ENCODE measurements around the gene POLR1A.

POLR1A gene

GRCh38 chr2:86033751-86034692 lies 71.7 kb downstream of the POLR1A start:
- Histone ChIP-seq H3K79me2 (ENCODE audit: insufficient read depth, low read length) (no peaks in the 10 kb centered on the region), H3K4me1 (ENCODE audit: insufficient read depth, low read length, poor library complexity, severe bottlenecking) (peaks cover 46% of the 10 kb centered on the region), H2AFZ (ENCODE audit: low read length) (no peak overlapping the region), H3K9me2 (replicated peaks; ENCODE audit: low read depth, low read length) (no peaks in the 10 kb centered on the region), H3K4me2 (ENCODE audit: low read depth, low read length, poor library complexity, severe bottlenecking) (no peak overlapping the region), H3K27me3 (ENCODE audit: insufficient read depth, low read length, poor library complexity, severe bottlenecking) (no peaks in the 10 kb centered on the region), H3K9me3 (ENCODE audit: insufficient read depth, low read depth, low read length) (no peaks in the 10 kb centered on the region), H3F3A (ENCODE audit: low read depth) (peaks cover 11% of the 10 kb centered on the region), H3K36me3 (ENCODE audit: insufficient read depth, low read length) (peaks cover 53% of the 10 kb centered on the region; the same call in 1 of the 2 replicates), H3K9ac (ENCODE audit: low read depth, low read length, poor library complexity, severe bottlenecking) (no peak overlapping the region), H3K4me3 (ENCODE audit: low read length, poor library complexity, severe bottlenecking) (no peak overlapping the region), H4K20me1 (ENCODE audit: insufficient read depth, low read length, poor library complexity, severe bottlenecking) (no peaks in the 10 kb centered on the region)
- TF ChIP-seq, protein P1, sequence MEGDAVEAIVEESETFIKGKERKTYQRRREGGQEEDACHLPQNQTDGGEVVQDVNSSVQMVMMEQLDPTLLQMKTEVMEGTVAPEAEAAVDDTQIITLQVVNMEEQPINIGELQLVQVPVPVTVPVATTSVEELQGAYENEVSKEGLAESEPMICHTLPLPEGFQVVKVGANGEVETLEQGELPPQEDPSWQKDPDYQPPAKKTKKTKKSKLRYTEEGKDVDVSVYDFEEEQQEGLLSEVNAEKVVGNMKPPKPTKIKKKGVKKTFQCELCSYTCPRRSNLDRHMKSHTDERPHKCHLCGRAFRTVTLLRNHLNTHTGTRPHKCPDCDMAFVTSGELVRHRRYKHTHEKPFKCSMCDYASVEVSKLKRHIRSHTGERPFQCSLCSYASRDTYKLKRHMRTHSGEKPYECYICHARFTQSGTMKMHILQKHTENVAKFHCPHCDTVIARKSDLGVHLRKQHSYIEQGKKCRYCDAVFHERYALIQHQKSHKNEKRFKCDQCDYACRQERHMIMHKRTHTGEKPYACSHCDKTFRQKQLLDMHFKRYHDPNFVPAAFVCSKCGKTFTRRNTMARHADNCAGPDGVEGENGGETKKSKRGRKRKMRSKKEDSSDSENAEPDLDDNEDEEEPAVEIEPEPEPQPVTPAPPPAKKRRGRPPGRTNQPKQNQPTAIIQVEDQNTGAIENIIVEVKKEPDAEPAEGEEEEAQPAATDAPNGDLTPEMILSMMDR (conservative IDR thresholded peaks at IDR 0.05; ENCODE audit: low read length) = no peak

GRCh38 chr2:86032861-86033595 lies 72.7 kb downstream of the POLR1A start:
- peaks cover 63% of the 10 kb centered on the region; the same call in 1 of the 2 replicates for H3K36me3 ChIP-seq (ENCODE audit: insufficient read depth, low read length)
- H4K20me1 ChIP-seq (ENCODE audit: insufficient read depth, low read length, poor library complexity, severe bottlenecking) = no peaks in the 10 kb centered on the region

GRCh38 chr2:86031606-86032005 lies 74.1 kb downstream of the POLR1A start:
- Histone ChIP-seq H3K4me2 (ENCODE audit: low read depth, low read length, poor library complexity, severe bottlenecking) (no peak overlapping the region), H3K4me3 (ENCODE audit: low read length, poor library complexity, severe bottlenecking) (no peak overlapping the region), H3K9me3 (ENCODE audit: insufficient read depth, low read depth, low read length) (no peaks in the 10 kb centered on the region)

More at GRCh38 chr2:86032861-86033595, 72.7 kb downstream of the POLR1A start:
- no peak overlapping the region for H2AFZ ChIP-seq (ENCODE audit: low read length)
- no peak overlapping the region for H3K9ac ChIP-seq (ENCODE audit: low read depth, low read length, poor library complexity, severe bottlenecking)
- peaks cover 36% of the 10 kb centered on the region for H3K4me1 ChIP-seq (ENCODE audit: insufficient read depth, low read length, poor library complexity, severe bottlenecking)
- TF ChIP-seq EZH2phosphoT487 (IDR thresholded peaks at IDR 0.05; ENCODE audit: borderline replicate concordance) = no peak
- TF ChIP-seq, protein P1 (conservative IDR thresholded peaks at IDR 0.05; ENCODE audit: low read length) = no peak
- no peaks in the 10 kb centered on the region for H3K27me3 ChIP-seq (ENCODE audit: insufficient read depth, low read length, poor library complexity, severe bottlenecking)
- no peak overlapping the region for H3K4me3 ChIP-seq (ENCODE audit: low read length, poor library complexity, severe bottlenecking)
- H3K9me3 ChIP-seq (ENCODE audit: insufficient read depth, low read depth, low read length) = no peaks in the 10 kb centered on the region
- H3K9me2 ChIP-seq (replicated peaks; ENCODE audit: low read depth, low read length) = no peaks in the 10 kb centered on the region
- H3K79me2 ChIP-seq (ENCODE audit: insufficient read depth, low read length) = no peaks in the 10 kb centered on the region
- H3F3A ChIP-seq (ENCODE audit: low read depth) = peaks cover 7% of the 10 kb centered on the region
- H3K4me2 ChIP-seq (ENCODE audit: low read depth, low read length, poor library complexity, severe bottlenecking) = no peak overlapping the region

More at GRCh38 chr2:86031606-86032005, 74.1 kb downstream of the POLR1A start:
- Histone ChIP-seq H3K9me2 (replicated peaks; ENCODE audit: low read depth, low read length) (no peaks in the 10 kb centered on the region), H3F3A (ENCODE audit: low read depth) (peaks cover 3% of the 10 kb centered on the region; the same call in 1 of the 2 replicates), H2AFZ (ENCODE audit: low read length) (no peak overlapping the region), H3K79me2 (ENCODE audit: insufficient read depth, low read length) (no peaks in the 10 kb centered on the region), H4K20me1 (ENCODE audit: insufficient read depth, low read length, poor library complexity, severe bottlenecking) (no peaks in the 10 kb centered on the region), H3K27me3 (ENCODE audit: insufficient read depth, low read length, poor library complexity, severe bottlenecking) (no peaks in the 10 kb centered on the region), H3K36me3 (ENCODE audit: insufficient read depth, low read length) (peaks cover 77% of the 10 kb centered on the region; the same call in 1 of the 2 replicates), H3K4me1 (ENCODE audit: insufficient read depth, low read length, poor library complexity, severe bottlenecking) (peaks cover 22% of the 10 kb centered on the region), H3K9ac (ENCODE audit: low read depth, low read length, poor library complexity, severe bottlenecking) (no peak overlapping the region)
- TF ChIP-seq, protein P1 (conservative IDR thresholded peaks at IDR 0.05; ENCODE audit: low read length) = no peak
- no peak for TF ChIP-seq EZH2phosphoT487 (IDR thresholded peaks at IDR 0.05; ENCODE audit: borderline replicate concordance)

Measured in Loucy (cell line).